PFSK-1 (cell line): ENCODE data around the gene CYBA.

Source experiments
- FOXP2 ChIP-seq: optimal IDR thresholded peaks from 2 replicates; pipeline ENCODE3; 2011; ENCODE audit warnings: borderline replicate concordance, control low read depth, inconsistent platforms; ENCODE audit not compliant: insufficient read depth; ENCODE audit errors: extremely low read length, extremely low read depth
- POLR2AphosphoS5 ChIP-seq: IDR thresholded peaks from 2 replicates; pipeline ENCODE4 v1.6.1; 2012; ENCODE audit warnings: low read depth, mild to moderate bottlenecking, control low read depth, low read length, moderate library complexity
- SIN3A ChIP-seq: IDR thresholded peaks from 2 replicates; pipeline ENCODE4 v1.6.1; 2012; ENCODE audit warnings: mild to moderate bottlenecking, low read length, moderate library complexity, borderline replicate concordance; ENCODE audit not compliant: insufficient read depth
- TAF1 ChIP-seq: IDR thresholded peaks from 2 replicates; pipeline ENCODE4 v1.6.1; 2012; ENCODE audit warnings: low read length, control low read depth, borderline replicate concordance; ENCODE audit not compliant: insufficient read depth
- TF ChIP-seq, protein P1 (sequence below), 2 experiments: IDR thresholded peaks; 2 replicates each; pipeline versions ENCODE4 v1.6.1 to v1.8.0; 2011 to 2012; ENCODE audit warnings: low read depth in 2 of 2, low read length in 2 of 2, control low read depth in 1 of 2, inconsistent platforms in 1 of 2, mild to moderate bottlenecking in 1 of 2, moderate library complexity in 1 of 2; ENCODE audit not compliant: insufficient read depth in 1 of 2

The CYBA gene

DNA sequence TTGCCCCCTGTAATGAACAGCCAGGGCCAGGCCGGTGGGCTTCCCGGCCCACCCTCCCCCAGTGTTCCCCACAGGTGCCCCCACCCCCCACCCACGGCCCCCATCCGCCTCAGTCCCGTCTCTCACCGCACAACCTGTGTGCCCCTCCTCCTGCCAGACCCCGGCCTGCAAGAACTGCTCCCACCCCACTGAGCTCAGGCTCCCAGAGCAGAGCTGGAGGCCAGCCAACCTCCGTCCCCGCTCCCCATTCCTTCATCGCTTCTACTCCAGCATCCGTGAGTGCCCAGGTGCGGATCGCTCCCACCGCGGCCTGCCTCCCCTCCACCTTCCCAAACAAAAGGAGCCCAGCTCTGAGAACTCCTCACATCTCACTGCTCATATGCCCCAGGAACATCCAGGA is 7.9 kb upstream of the CYBA start:
- TF ChIP-seq TAF1 (no peak), POLR2AphosphoS5 (no peak), FOXP2 (no peak), SIN3A (no peak)
- TF ChIP-seq, protein P1, sequence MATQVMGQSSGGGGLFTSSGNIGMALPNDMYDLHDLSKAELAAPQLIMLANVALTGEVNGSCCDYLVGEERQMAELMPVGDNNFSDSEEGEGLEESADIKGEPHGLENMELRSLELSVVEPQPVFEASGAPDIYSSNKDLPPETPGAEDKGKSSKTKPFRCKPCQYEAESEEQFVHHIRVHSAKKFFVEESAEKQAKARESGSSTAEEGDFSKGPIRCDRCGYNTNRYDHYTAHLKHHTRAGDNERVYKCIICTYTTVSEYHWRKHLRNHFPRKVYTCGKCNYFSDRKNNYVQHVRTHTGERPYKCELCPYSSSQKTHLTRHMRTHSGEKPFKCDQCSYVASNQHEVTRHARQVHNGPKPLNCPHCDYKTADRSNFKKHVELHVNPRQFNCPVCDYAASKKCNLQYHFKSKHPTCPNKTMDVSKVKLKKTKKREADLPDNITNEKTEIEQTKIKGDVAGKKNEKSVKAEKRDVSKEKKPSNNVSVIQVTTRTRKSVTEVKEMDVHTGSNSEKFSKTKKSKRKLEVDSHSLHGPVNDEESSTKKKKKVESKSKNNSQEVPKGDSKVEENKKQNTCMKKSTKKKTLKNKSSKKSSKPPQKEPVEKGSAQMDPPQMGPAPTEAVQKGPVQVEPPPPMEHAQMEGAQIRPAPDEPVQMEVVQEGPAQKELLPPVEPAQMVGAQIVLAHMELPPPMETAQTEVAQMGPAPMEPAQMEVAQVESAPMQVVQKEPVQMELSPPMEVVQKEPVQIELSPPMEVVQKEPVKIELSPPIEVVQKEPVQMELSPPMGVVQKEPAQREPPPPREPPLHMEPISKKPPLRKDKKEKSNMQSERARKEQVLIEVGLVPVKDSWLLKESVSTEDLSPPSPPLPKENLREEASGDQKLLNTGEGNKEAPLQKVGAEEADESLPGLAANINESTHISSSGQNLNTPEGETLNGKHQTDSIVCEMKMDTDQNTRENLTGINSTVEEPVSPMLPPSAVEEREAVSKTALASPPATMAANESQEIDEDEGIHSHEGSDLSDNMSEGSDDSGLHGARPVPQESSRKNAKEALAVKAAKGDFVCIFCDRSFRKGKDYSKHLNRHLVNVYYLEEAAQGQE (IDR thresholded peaks at IDR 0.05; ENCODE audit: insufficient read depth in 1 of 2, low read depth in 2 of 2, low read length in 2 of 2): no peak

DNA sequence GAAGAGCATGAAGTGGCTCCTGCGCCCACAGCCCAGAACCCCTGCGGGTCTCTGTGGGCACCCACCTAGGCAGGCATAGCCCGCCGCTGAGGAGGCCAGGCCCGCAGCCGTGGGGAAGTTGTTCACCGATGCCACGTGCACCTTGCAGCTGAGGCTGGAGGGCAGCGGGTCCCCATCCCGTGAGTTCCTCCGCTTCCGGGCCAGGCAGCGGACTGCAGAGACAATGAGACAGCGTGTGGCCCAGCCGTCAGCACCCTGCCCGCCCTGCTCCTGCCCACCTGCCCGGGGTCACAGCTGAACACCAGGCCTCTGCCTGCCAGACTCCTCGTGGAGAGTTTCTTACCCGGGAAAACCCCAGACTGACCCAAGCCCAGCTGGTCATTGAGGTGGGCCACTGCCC is 6.5 kb upstream of the CYBA start:
- TF ChIP-seq, protein P1 (IDR thresholded peaks at IDR 0.05; ENCODE audit: insufficient read depth in 1 of 2, low read depth in 2 of 2, low read length in 2 of 2): no peak
- no peak for TF ChIP-seq TAF1
- TF ChIP-seq POLR2AphosphoS5: no peak
- no peak for TF ChIP-seq FOXP2
- no peak for TF ChIP-seq SIN3A

DNA sequence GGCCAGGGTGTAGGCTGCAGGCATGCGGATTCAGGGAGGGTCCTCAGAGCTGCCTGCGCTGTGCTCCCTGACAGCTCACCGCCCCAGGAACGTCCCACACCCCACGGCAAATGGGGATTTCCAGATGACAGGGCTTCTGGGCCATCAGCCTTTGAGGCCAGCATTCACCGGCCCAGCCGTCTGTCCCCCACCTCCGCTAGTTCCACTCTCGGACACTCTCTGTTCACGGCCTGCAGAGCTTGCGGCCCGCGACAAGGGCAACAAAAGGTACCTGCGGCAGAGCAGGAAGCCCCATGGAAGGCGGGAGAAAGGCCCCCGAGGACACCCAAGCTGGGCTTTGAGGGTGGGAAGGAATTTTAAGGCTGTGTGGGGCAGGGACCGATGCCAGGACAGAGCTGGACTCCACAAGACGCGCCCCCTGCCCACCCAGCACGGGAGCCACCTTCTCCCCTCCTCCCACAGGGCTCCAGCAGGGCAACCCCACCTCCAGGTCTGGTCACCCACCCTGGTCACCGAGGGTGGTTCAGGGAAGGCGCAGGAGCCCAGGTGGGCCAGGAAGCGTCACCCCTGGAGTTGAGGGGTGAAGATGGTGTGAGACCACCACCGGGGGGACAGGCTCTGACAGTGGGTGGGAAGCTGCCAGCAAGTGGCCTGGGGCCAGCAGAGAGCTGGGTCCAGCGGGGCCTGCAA is 5.6 kb upstream of the CYBA start:
- TF ChIP-seq, protein P1 (IDR thresholded peaks at IDR 0.05; ENCODE audit: insufficient read depth in 1 of 2, low read depth in 2 of 2, low read length in 2 of 2): no peak
- TF ChIP-seq POLR2AphosphoS5 (no peak), TAF1 (no peak), FOXP2 (no peak), SIN3A (no peak)

DNA sequence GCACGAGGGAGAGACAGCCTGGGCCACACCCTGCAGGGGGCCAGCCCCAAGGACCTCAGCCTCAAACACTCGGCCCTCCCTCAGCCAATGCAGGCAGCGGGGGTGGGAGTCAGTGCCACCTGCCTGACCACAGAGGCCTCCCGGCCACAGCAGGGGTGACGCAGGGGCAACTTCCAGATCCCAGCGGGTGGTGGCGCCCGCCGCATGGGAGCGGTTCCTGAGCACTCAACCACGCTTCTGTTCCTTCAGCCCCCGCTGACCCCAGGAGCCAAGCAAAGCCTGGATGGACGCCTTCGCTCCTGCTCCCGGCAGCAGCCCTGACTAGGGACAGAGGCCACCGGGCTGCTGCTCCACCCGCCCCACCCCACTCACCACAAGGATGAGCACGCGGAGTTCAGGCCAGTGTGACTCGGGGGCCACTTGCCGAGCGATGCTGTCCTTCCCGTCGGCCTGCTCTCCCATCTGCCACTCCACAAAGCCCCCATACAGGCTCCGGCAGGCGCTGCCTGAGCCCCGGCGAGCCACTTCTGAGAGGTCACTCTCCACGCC is 5.0 kb upstream of the CYBA start:
- TF ChIP-seq SIN3A (no peak), POLR2AphosphoS5 (no peak), FOXP2 (no peak), TAF1 (no peak)
- TF ChIP-seq, protein P1 (IDR thresholded peaks at IDR 0.05; ENCODE audit: insufficient read depth in 1 of 2, low read depth in 2 of 2, low read length in 2 of 2): no peak
